Daoy (cell line): Measurements from ENCODE around the gene WNT16. TPM values are rescaled to one million over a fixed set of nuclear protein-coding genes. Genes with fewer than 3 reads are reported as not detected.
"Not testable (repeated sequence)": the region's sequence is repeated elsewhere in the genome, so short reads cannot be mapped to it uniquely, and the experiment has no call there.

Experiments used
- DNase-seq: peaks from one replicate; pipeline ENCODE4 v3.0.0-alpha.2; 2015; ENCODE audit warnings: low read depth
- total RNA-seq: library from RNA; depleted of rRNA; stranded (reverse); fragments of >200 nt; shearing (Covaris generic); gene quantifications from 2 replicates; pipeline ENCODE4 v1.2.3, GENCODE V29; 2014; rRNA removed

Gene WNT16
- total RNA-seq = 0.11 TPM in 1 of 2 replicates, not detected in the other

- peak; percentile 60 for DNase-seq
These were observed at the start of gene WNT16 for GRCh38 chr7:121328508-121329190. TSS of gene WNT16 (plus strand) at chr7:121329000. CDS start at chr7:121329293, 293 bp downstream.

GRCh38 chr7:121279060-121279620 lies 49.7 kb upstream of the WNT16 start:
- peak; percentile 58 for DNase-seq

GRCh38 chr7:121279822-121280221 lies 49.0 kb upstream of the WNT16 start:
- no peak for DNase-seq

GRCh38 chr7:121280656-121281055 lies 48.1 kb upstream of the WNT16 start:
- no peak for DNase-seq

GRCh38 chr7:121282129-121282528 lies 46.7 kb upstream of the WNT16 start:
- no peak for DNase-seq

GRCh38 chr7:121285066-121285667 lies 43.6 kb upstream of the WNT16 start:
- DNase-seq = no peak

- DNase-seq = no peak
These were observed 42.6 kb upstream of the WNT16 start for GRCh38 chr7:121286186-121286585.

- no peak for DNase-seq
These were observed 41.8 kb upstream of the WNT16 start for GRCh38 chr7:121286742-121287734.

- DNase-seq = peak; percentile 51
These were observed 39.9 kb upstream of the WNT16 start for GRCh38 chr7:121288894-121289293.

- not testable (repeated sequence) for DNase-seq
These were observed 38.9 kb upstream of the WNT16 start for GRCh38 chr7:121289930-121290329.

GRCh38 chr7:121294448-121294992 lies 34.3 kb upstream of the WNT16 start:
- no peak for DNase-seq

- no peak for DNase-seq
These were observed 31.0 kb upstream of the WNT16 start for GRCh38 chr7:121297843-121298242.

- DNase-seq = no peak
These were observed 30.0 kb upstream of the WNT16 start for GRCh38 chr7:121298831-121299239.

GRCh38 chr7:121300685-121301420 lies 27.9 kb upstream of the WNT16 start:
- DNase-seq = no peak

GRCh38 chr7:121301446-121302213 lies 27.2 kb upstream of the WNT16 start:
- DNase-seq = peak; percentile 38

- peak; percentile 94 for DNase-seq
These were observed 26.5 kb upstream of the WNT16 start for GRCh38 chr7:121302214-121302745.

GRCh38 chr7:121303422-121304101 lies 25.2 kb upstream of the WNT16 start:
- no peak for DNase-seq

- no peak for DNase-seq
These were observed 24.6 kb upstream of the WNT16 start for GRCh38 chr7:121304102-121304658.

- no peak for DNase-seq
These were observed 23.7 kb upstream of the WNT16 start for GRCh38 chr7:121305109-121305508.
